MCF 10A (cell line): Measurements from ENCODE around the gene IL25. TPM values are rescaled to one million over a fixed set of nuclear protein-coding genes. Genes with fewer than 3 reads are reported as not detected.

Experiments
- BruUV-seq: library from RNA; stranded (reverse); fragments of 400-500 nt; replicated peaks from 2 replicates; lab custom pipeline; 2021; lab: Mats Ljungman, UMichigan
- CTCF ChIA-PET: fragments of 300-600 bp; sonication (Branson Sonifier 250); formaldehyde crosslinking; extraction: SDS; loops from one replicate; lab custom pipeline; 2021; ENCODE audit warnings: antibody characterized with exemption, inconsistent platforms; lab: Yijun Ruan, JAX
- POLR2A ChIA-PET: fragments of 300-600, 350-650 bp; sonication (Branson Sonifier 250); formaldehyde crosslinking; extraction: SDS; loops from one replicate; lab custom pipeline; 2020; ENCODE audit warnings: antibody characterized with exemption, inconsistent platforms; lab: Yijun Ruan, JAX
- DNase-seq: peaks from one replicate; pipeline ENCODE4 v3.0.0-alpha.2; 2018; ENCODE audit not compliant: unreplicated experiment
- H3K27ac Mint-ChIP-seq: one replicate; pipeline ENCODE4 v1.8.0; 2022; ENCODE audit warnings: mild to moderate bottlenecking, low read depth, mixed read lengths; ENCODE audit not compliant: unreplicated experiment
- H3K27me3 Mint-ChIP-seq: one replicate; pipeline ENCODE4 v1.8.0; 2022; ENCODE audit warnings: mixed read lengths; ENCODE audit not compliant: insufficient read depth, unreplicated experiment
- H3K36me3 Mint-ChIP-seq: one replicate; pipeline ENCODE4 v1.8.0; 2022; ENCODE audit warnings: mild to moderate bottlenecking, moderate library complexity, mixed read lengths; ENCODE audit not compliant: insufficient read depth, unreplicated experiment
- H3K4me1 Mint-ChIP-seq: one replicate; pipeline ENCODE4 v1.8.0; 2022; ENCODE audit warnings: mixed read lengths; ENCODE audit not compliant: insufficient read depth, unreplicated experiment
- H3K4me3 Mint-ChIP-seq: one replicate; pipeline ENCODE4 v1.8.0; 2022; ENCODE audit warnings: mild to moderate bottlenecking, moderate library complexity, mixed read lengths; ENCODE audit not compliant: unreplicated experiment
- H3K9me3 Mint-ChIP-seq: one replicate; pipeline ENCODE4 v1.8.0; 2022; ENCODE audit warnings: mixed read lengths; ENCODE audit not compliant: unreplicated experiment
- CTCF ChIP-seq: fragments of 200-600 bp; IDR thresholded peaks from one replicate; pipeline ENCODE4 v1.8.0; 2022; ENCODE audit warnings: antibody characterized with exemption, mild to moderate bottlenecking; ENCODE audit not compliant: unreplicated experiment
- intact Hi-C: fragments of 100-400 bp; cut with micrococcal nuclease; formaldehyde crosslinking; loops from 2 replicates; pipeline ENCODE4 v1.14.1; 2022
- total RNA-seq: library from RNA; stranded (reverse); gene quantifications from 2 replicates; pipeline ENCODE4 v1.2.3, GENCODE V29; 2022

The IL25 gene
- total RNA-seq, 1 experiment from 2014 or later, result not detected

- CTCF ChIA-PET, result interaction anchor here (0.5 to 2.3 kb wide), 2 partner anchors 16 to 1174 kb away, joined by 7 to 14 read pairs; no protein-coding TSS in a partner anchor
- H3K27ac Mint-ChIP-seq, result no peak overlapping the region
- no peak for TF ChIP-seq CTCF
- peaks cover 6% of the 10 kb centered on the region for H3K36me3 Mint-ChIP-seq
- H3K4me1 Mint-ChIP-seq, result no peaks in the 10 kb centered on the region
- no peaks in the 10 kb centered on the region for H3K9me3 Mint-ChIP-seq
- H3K27me3 Mint-ChIP-seq, result peaks cover 44% of the 10 kb centered on the region
- POLR2A ChIA-PET, result no interaction called here
- H3K4me3 Mint-ChIP-seq, result no peak overlapping the region
- intact Hi-C loops, result no loop called here
- BruUV-seq, result no TSS peak
- DNase-seq, result no peak
Measured at GRCh38 chr14:23396126-23396525, 23.5 kb downstream of the IL25 start.

- no peak overlapping the region for H3K27ac Mint-ChIP-seq
- H3K4me1 Mint-ChIP-seq, result no peaks in the 10 kb centered on the region
- no peak overlapping the region for H3K4me3 Mint-ChIP-seq
- TF ChIP-seq CTCF, result no peak
- ChIA-PET POLR2A (no interaction called here), CTCF (interaction anchor here (2.3 kb wide), 1 partner anchor 17 kb away, joined by 14 read pairs; no protein-coding TSS in a partner anchor)
- peaks cover 6% of the 10 kb centered on the region for H3K36me3 Mint-ChIP-seq
- intact Hi-C loops, result no loop called here
- no TSS peak for BruUV-seq
- no peaks in the 10 kb centered on the region for H3K9me3 Mint-ChIP-seq
- peaks cover 44% of the 10 kb centered on the region for H3K27me3 Mint-ChIP-seq
- DNase-seq, result no peak
Measured at GRCh38 chr14:23396781-23397407, 24.3 kb downstream of the IL25 start.

GRCh38 chr14:23398348-23398747, 25.7 kb downstream of the IL25 start:
- intact Hi-C loops, result no loop called here
- peaks cover 44% of the 10 kb centered on the region for H3K27me3 Mint-ChIP-seq
- POLR2A ChIA-PET, result no interaction called here

GRCh38 chr14:23399136-23399535, 26.5 kb downstream of the IL25 start:
- Mint-ChIP-seq H3K4me1 (no peaks in the 10 kb centered on the region), H3K27me3 (peaks cover 42% of the 10 kb centered on the region), H3K9me3 (no peaks in the 10 kb centered on the region), H3K36me3 (peaks cover 6% of the 10 kb centered on the region), H3K4me3 (no peak overlapping the region), H3K27ac (no peak overlapping the region)
- no peak for DNase-seq
- intact Hi-C loops, result no loop called here
- CTCF ChIA-PET, result no interaction called here
- POLR2A ChIA-PET, result no interaction called here
- no TSS peak for BruUV-seq
- TF ChIP-seq CTCF, result no peak

More at GRCh38 chr14:23398348-23398747, 25.7 kb downstream of the IL25 start:
- TF ChIP-seq CTCF, result no peak
- Mint-ChIP-seq H3K27ac (no peak overlapping the region), H3K4me1 (no peaks in the 10 kb centered on the region), H3K9me3 (no peaks in the 10 kb centered on the region), H3K36me3 (peaks cover 6% of the 10 kb centered on the region), H3K4me3 (no peak overlapping the region)
- DNase-seq, result no peak
- CTCF ChIA-PET, result no interaction called here
- BruUV-seq, result no TSS peak
